ENCODE data around the gene NRXN3.

The NRXN3 gene

GRCh38 chr14:78592616-78593219 lies 422.5 kb downstream of the NRXN3 start:
- Mint-ChIP-seq H3K4me3 (no peak overlapping the region), H3K4me1 (ENCODE audit: low read depth) (no peaks in the 10 kb centered on the region), H3K9me3 (no peaks in the 10 kb centered on the region), H3K27me3 (no peaks in the 10 kb centered on the region), H3K27ac (no peak overlapping the region), H3K36me3 (ENCODE audit: low read depth) (no peaks in the 10 kb centered on the region)

GRCh38 chr14:78593949-78594348 lies 423.8 kb downstream of the NRXN3 start:
- H3K36me3 Mint-ChIP-seq (ENCODE audit: low read depth) = no peaks in the 10 kb centered on the region
- no peaks in the 10 kb centered on the region for H3K27me3 Mint-ChIP-seq
- H3K9me3 Mint-ChIP-seq = no peaks in the 10 kb centered on the region
- H3K27ac Mint-ChIP-seq = no peak overlapping the region
- H3K4me1 Mint-ChIP-seq (ENCODE audit: low read depth) = no peaks in the 10 kb centered on the region
- H3K4me3 Mint-ChIP-seq = no peak overlapping the region

- Mint-ChIP-seq H3K27me3 (peaks cover 6% of the 10 kb centered on the region), H3K27ac (no peak overlapping the region), H3K9me3 (no peaks in the 10 kb centered on the region), H3K4me1 (ENCODE audit: low read depth) (no peaks in the 10 kb centered on the region), H3K4me3 (no peak overlapping the region), H3K36me3 (ENCODE audit: low read depth) (no peaks in the 10 kb centered on the region)
These were observed 425.6 kb downstream of the NRXN3 start for GRCh38 chr14:78595797-78596196.

GRCh38 chr14:78598046-78598920 lies 428.1 kb downstream of the NRXN3 start:
- no peaks in the 10 kb centered on the region for H3K9me3 Mint-ChIP-seq
- H3K27ac Mint-ChIP-seq = no peak overlapping the region
- peaks cover 6% of the 10 kb centered on the region for H3K27me3 Mint-ChIP-seq
- no peaks in the 10 kb centered on the region for H3K4me1 Mint-ChIP-seq (ENCODE audit: low read depth)
- no peaks in the 10 kb centered on the region for H3K36me3 Mint-ChIP-seq (ENCODE audit: low read depth)
- no peak overlapping the region for H3K4me3 Mint-ChIP-seq

GRCh38 chr14:78605025-78605762 lies 435.0 kb downstream of the NRXN3 start:
- H3K27ac Mint-ChIP-seq = no peak overlapping the region
- H3K4me1 Mint-ChIP-seq (ENCODE audit: low read depth) = no peaks in the 10 kb centered on the region
- H3K27me3 Mint-ChIP-seq = peaks cover 15% of the 10 kb centered on the region
- no peaks in the 10 kb centered on the region for H3K36me3 Mint-ChIP-seq (ENCODE audit: low read depth)
- no peak overlapping the region for H3K4me3 Mint-ChIP-seq
- no peaks in the 10 kb centered on the region for H3K9me3 Mint-ChIP-seq

GRCh38 chr14:78605897-78606500 lies 435.8 kb downstream of the NRXN3 start:
- Mint-ChIP-seq H3K36me3 (ENCODE audit: low read depth) (no peaks in the 10 kb centered on the region), H3K4me1 (ENCODE audit: low read depth) (no peaks in the 10 kb centered on the region), H3K9me3 (no peaks in the 10 kb centered on the region), H3K27me3 (peaks cover 9% of the 10 kb centered on the region), H3K27ac (no peak overlapping the region), H3K4me3 (no peak overlapping the region)

GRCh38 chr14:78608998-78609787 lies 439.0 kb downstream of the NRXN3 start:
- Mint-ChIP-seq H3K27ac (no peak overlapping the region), H3K36me3 (ENCODE audit: low read depth) (no peaks in the 10 kb centered on the region), H3K9me3 (no peaks in the 10 kb centered on the region), H3K27me3 (peaks cover 14% of the 10 kb centered on the region), H3K4me3 (no peak overlapping the region), H3K4me1 (ENCODE audit: low read depth) (no peaks in the 10 kb centered on the region)

GRCh38 chr14:78610994-78611393 lies 440.8 kb downstream of the NRXN3 start:
- Mint-ChIP-seq H3K4me3 (no peak overlapping the region), H3K27ac (no peak overlapping the region), H3K36me3 (ENCODE audit: low read depth) (no peaks in the 10 kb centered on the region), H3K27me3 (peaks cover 14% of the 10 kb centered on the region), H3K9me3 (no peaks in the 10 kb centered on the region), H3K4me1 (ENCODE audit: low read depth) (no peaks in the 10 kb centered on the region)

- H3K9me3 Mint-ChIP-seq = no peaks in the 10 kb centered on the region
- H3K4me1 Mint-ChIP-seq (ENCODE audit: low read depth) = no peaks in the 10 kb centered on the region
- no peaks in the 10 kb centered on the region for H3K36me3 Mint-ChIP-seq (ENCODE audit: low read depth)
- peaks cover 14% of the 10 kb centered on the region for H3K27me3 Mint-ChIP-seq
- H3K27ac Mint-ChIP-seq = no peak overlapping the region
- H3K4me3 Mint-ChIP-seq = no peak overlapping the region
These were observed 441.8 kb downstream of the NRXN3 start for GRCh38 chr14:78611796-78612571.

GRCh38 chr14:78612666-78613065 lies 442.5 kb downstream of the NRXN3 start:
- H3K4me1 Mint-ChIP-seq (ENCODE audit: low read depth) = no peaks in the 10 kb centered on the region

GRCh38 chr14:78614593-78614992 lies 444.4 kb downstream of the NRXN3 start:
- Mint-ChIP-seq H3K36me3 (ENCODE audit: low read depth) (no peaks in the 10 kb centered on the region), H3K27me3 (peaks cover 5% of the 10 kb centered on the region), H3K4me1 (ENCODE audit: low read depth) (no peaks in the 10 kb centered on the region), H3K4me3 (no peak overlapping the region), H3K27ac (no peak overlapping the region), H3K9me3 (no peaks in the 10 kb centered on the region)

More at GRCh38 chr14:78612666-78613065, 442.5 kb downstream of the NRXN3 start:
- Mint-ChIP-seq H3K36me3 (ENCODE audit: low read depth) (no peaks in the 10 kb centered on the region), H3K27ac (no peak overlapping the region), H3K9me3 (no peaks in the 10 kb centered on the region), H3K27me3 (peaks cover 11% of the 10 kb centered on the region), H3K4me3 (no peak overlapping the region)

- H3K36me3 Mint-ChIP-seq (ENCODE audit: low read depth) = no peaks in the 10 kb centered on the region
- peaks cover 5% of the 10 kb centered on the region for H3K27me3 Mint-ChIP-seq
- no peak overlapping the region for H3K27ac Mint-ChIP-seq
- H3K4me1 Mint-ChIP-seq (ENCODE audit: low read depth) = no peaks in the 10 kb centered on the region
- H3K9me3 Mint-ChIP-seq = no peaks in the 10 kb centered on the region
- no peak overlapping the region for H3K4me3 Mint-ChIP-seq
These were observed 447.6 kb downstream of the NRXN3 start for GRCh38 chr14:78617735-78618134.

GRCh38 chr14:78618368-78618767 lies 448.2 kb downstream of the NRXN3 start:
- H3K4me3 Mint-ChIP-seq = no peak overlapping the region

GRCh38 chr14:78627114-78627513 lies 456.9 kb downstream of the NRXN3 start:
- Mint-ChIP-seq H3K9me3 (peaks cover 5% of the 10 kb centered on the region), H3K36me3 (ENCODE audit: low read depth) (no peaks in the 10 kb centered on the region), H3K27me3 (no peaks in the 10 kb centered on the region)

More at GRCh38 chr14:78618368-78618767, 448.2 kb downstream of the NRXN3 start:
- Mint-ChIP-seq H3K27ac (no peak overlapping the region), H3K9me3 (no peaks in the 10 kb centered on the region), H3K4me1 (ENCODE audit: low read depth) (no peaks in the 10 kb centered on the region), H3K27me3 (peaks cover 5% of the 10 kb centered on the region), H3K36me3 (ENCODE audit: low read depth) (no peaks in the 10 kb centered on the region)

More at GRCh38 chr14:78627114-78627513, 456.9 kb downstream of the NRXN3 start:
- no peak overlapping the region for H3K4me3 Mint-ChIP-seq
- H3K4me1 Mint-ChIP-seq (ENCODE audit: low read depth) = no peaks in the 10 kb centered on the region
- no peak overlapping the region for H3K27ac Mint-ChIP-seq
